Measurements from ENCODE around the gene RAF1.

The RAF1 gene

DNA sequence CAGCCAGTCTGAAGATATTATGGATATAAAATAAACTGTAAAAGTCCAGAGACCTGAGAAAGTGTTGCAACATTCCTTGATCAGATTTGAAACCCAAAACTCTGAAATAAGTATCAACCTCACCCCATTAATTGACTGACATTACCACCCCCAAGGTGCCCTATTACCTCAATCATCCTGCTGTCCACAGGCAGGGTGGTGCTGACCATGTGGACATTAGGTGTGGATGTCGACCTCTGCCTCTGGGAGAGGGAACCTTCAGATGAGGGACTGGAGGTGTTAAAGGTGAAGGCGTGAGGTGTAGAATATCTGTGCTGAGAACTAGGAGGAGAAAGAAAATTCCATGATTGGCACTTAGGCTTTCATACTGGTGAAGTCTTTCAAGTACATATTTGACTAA is 59.9 kb downstream of the RAF1 start:
- DNase-seq (ENCODE audit: insufficient read length): no peak
- FAIRE-seq: no peak
- TF ChIP-seq POLR2A (IDR thresholded peaks at IDR 0.05; ENCODE audit: low read depth, low read length) (no peak), POLR2AphosphoS5 (IDR thresholded peaks at IDR 0.05; ENCODE audit: low read depth, low read length) (no peak)

DNA sequence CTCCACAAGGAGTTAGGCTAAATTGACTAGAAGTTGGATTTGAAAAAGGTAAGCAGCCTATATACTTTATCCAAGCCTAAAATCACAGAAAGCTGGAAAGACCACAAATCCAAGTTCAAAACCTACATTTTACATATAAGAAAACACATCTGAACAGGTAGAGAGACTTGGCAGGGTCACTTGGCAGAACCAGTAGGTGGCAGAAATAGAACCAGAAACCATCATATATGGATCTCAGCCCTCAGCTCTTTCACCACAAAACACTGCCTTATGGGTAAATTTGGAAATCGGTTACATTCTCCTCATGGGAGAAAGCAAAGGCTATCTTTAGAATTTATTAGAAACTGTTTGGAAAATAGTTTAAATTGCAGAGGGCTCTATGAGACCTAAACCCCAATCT is 62.8 kb downstream of the RAF1 start:
- no peak for FAIRE-seq
- no peak for TF ChIP-seq POLR2AphosphoS5 (IDR thresholded peaks at IDR 0.05; ENCODE audit: low read depth, low read length)
- no peak for TF ChIP-seq POLR2A (IDR thresholded peaks at IDR 0.05; ENCODE audit: low read depth, low read length)
- DNase-seq (ENCODE audit: insufficient read length): no peak

DNA sequence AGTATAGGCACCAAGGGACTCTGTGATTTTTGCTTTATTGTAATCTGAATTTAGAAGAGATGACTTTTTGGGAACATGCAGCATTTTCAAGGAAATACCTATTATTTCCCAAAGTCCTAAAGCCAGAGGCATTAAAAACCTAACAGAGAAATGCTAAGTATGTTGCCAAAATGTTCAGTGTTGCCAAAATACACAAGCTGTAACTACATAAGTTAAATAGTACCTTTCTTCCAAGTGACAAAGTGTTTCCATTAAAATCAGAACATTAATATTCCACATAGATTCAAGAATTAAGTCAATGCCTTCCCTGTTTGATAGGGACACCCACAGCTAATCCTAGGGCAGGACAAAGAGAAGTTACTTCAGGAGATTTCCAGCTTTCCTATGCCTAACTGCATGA is 65.0 kb downstream of the RAF1 start:
- no peak for DNase-seq (ENCODE audit: insufficient read length)
- TF ChIP-seq TAF1 (IDR thresholded peaks at IDR 0.05; ENCODE audit: borderline replicate concordance, low read depth, low read length) (no peak), POLR2A (IDR thresholded peaks at IDR 0.05; ENCODE audit: low read depth, low read length) (no peak), POLR2AphosphoS5 (IDR thresholded peaks at IDR 0.05; ENCODE audit: low read depth, low read length) (no peak)
- no peak for FAIRE-seq

DNA sequence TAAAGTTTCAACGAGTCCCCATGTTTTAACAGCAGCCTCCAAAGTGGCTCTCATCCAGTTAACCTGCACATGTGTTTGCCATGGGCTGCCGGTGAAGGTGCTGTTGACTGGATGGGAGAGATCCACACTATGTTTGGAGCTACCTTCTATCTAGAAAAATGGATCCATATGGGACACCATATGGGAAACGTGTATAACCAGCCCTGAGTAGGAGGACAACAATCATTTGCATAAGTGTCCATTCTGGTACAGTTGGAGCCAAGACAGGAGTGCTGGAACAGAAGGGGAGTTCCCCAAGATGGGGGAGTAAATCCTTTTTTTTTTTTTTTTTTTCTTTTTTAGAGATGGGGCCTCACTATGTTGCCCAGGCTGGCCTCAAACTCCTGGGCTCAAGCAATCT is 70.4 kb downstream of the RAF1 start:
- no peak for FAIRE-seq

GRCh38 chr3:12591997-12592715 is 71.8 kb downstream of the RAF1 start:
- TF ChIP-seq TAF1 (IDR thresholded peaks at IDR 0.05; ENCODE audit: borderline replicate concordance, low read depth, low read length) (no peak), POLR2AphosphoS5 (IDR thresholded peaks at IDR 0.05; ENCODE audit: low read depth, low read length) (no peak), POLR2A (IDR thresholded peaks at IDR 0.05; ENCODE audit: low read depth, low read length) (no peak)
- FAIRE-seq (no peak), DNase-seq (ENCODE audit: insufficient read length) (no peak)

More for the DNA sequence above, 70.4 kb downstream of the RAF1 start:
- DNase-seq (ENCODE audit: insufficient read length): no peak
- TF ChIP-seq POLR2A (IDR thresholded peaks at IDR 0.05; ENCODE audit: low read depth, low read length): no peak
- TF ChIP-seq TAF1 (IDR thresholded peaks at IDR 0.05; ENCODE audit: borderline replicate concordance, low read depth, low read length): no peak
- TF ChIP-seq POLR2AphosphoS5 (IDR thresholded peaks at IDR 0.05; ENCODE audit: low read depth, low read length): no peak

DNA sequence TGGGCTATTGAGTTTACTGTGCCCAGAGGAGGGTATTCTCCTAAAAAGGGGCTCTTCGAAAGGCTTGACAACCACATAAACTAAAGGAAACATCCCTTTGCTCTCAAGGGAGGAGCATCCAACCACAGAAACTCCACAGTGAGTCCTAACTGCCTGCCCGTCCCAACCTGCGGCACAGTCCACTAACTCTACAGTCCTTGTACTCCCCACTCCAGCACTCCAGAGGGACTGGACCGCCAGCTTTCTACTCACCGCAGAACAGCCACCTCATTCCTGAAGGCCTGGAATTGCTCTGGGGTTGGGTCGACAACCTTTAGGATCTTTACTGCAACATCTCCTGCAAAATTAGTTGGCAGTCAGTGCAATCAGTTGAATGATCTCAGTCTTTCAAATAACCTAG is 72.5 kb downstream of the RAF1 start:
- FAIRE-seq (no peak), DNase-seq (ENCODE audit: insufficient read length) (no peak)
- TF ChIP-seq TAF1 (IDR thresholded peaks at IDR 0.05; ENCODE audit: borderline replicate concordance, low read depth, low read length) (no peak), POLR2AphosphoS5 (IDR thresholded peaks at IDR 0.05; ENCODE audit: low read depth, low read length) (no peak), POLR2A (IDR thresholded peaks at IDR 0.05; ENCODE audit: low read depth, low read length) (no peak)

DNA sequence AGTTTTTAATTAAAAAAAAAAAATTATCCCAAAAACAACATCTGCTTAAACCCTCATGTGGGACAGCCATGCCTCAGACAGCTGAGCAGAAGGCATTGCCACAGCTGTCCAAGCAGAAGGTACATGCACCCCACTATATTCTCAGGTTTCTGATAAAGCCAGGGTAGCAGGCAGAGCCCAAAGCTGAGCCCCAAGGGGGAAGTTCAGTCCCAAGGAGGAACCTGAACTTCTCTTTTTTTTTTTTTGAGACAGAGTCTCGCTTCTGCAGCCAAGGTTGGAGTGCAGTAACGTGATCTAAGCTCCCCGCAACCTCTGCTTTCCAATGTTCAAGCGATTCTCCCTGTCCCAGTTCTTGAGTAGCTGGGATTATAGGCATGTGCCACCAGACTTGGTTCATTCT is 73.8 kb downstream of the RAF1 start:
- FAIRE-seq: no peak
- no peak for TF ChIP-seq POLR2A (IDR thresholded peaks at IDR 0.05; ENCODE audit: low read depth, low read length)
- no peak for TF ChIP-seq POLR2AphosphoS5 (IDR thresholded peaks at IDR 0.05; ENCODE audit: low read depth, low read length)
- no peak for TF ChIP-seq TAF1 (IDR thresholded peaks at IDR 0.05; ENCODE audit: borderline replicate concordance, low read depth, low read length)
- no peak for DNase-seq (ENCODE audit: insufficient read length)

DNA sequence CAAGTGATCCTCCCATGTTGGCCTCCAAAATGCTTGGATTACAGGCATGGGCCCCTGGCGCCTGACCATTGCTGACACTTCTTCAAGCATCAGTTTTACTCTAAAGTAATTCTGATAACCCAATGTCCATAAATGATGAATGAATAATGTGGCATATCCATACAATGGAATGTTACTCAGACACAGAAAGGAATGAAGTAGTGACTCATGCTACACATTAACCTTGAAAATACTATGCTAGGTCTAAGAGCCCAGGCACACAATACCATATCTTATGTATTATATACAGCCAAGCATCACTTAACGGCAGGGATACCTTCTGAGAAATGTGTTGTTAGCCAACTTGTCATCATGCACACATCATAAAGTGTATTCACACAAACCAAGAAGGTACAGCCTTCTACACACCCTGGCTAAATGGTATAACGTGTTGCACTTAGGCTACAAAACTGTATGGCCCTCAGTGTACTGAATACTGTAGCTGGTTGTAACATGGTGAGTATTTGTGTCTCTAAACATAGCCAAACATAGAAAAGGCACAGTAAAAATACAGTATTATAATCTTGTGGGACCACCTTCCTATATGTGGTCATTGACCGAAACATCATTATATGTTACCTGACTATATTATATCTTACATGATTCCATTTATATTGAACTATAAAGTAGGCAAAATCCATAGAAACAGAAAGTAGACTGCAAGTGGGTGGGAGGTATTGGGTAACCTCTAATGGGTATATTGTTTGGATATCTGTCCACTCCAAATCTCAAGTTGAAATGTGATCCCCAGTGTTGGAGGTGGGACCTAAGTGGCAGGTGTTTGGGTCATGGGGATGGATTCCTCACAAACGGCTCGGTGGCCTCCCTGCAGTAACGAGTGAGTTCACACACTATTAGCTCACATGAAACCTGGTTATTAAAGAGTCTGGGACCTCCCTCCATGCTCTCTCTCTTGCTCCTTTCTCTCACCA is 75.6 kb downstream of the RAF1 start:
- no peak for DNase-seq (ENCODE audit: insufficient read length)
- TF ChIP-seq POLR2AphosphoS5 (IDR thresholded peaks at IDR 0.05; ENCODE audit: low read depth, low read length) (no peak; the same call in 1 of the 2 replicates), TAF1 (IDR thresholded peaks at IDR 0.05; ENCODE audit: borderline replicate concordance, low read depth, low read length) (no peak), POLR2A (IDR thresholded peaks at IDR 0.05; ENCODE audit: low read depth, low read length) (no peak)
- FAIRE-seq: no peak

DNA sequence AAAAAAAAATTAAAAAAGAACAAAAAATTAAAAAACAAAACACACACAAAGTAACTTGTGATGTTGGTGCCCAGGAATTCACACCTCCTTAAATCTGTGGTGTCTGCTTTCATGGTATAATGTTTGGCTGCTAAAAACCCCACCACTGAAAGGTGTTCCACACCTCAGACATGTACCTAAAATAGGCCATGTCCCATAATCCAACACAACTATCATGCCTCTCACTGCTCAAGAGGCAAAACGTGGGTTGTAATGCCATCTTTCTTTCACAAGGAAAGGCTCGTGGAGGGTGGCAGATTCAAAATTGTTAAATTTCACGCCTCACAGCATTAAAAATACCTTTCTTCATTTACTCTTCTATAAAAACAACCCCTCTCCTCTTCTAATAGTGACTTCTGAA is 77.5 kb downstream of the RAF1 start:
- DNase-seq (ENCODE audit: insufficient read length): no peak
- FAIRE-seq: no peak
- TF ChIP-seq TAF1 (IDR thresholded peaks at IDR 0.05; ENCODE audit: borderline replicate concordance, low read depth, low read length) (no peak), POLR2A (IDR thresholded peaks at IDR 0.05; ENCODE audit: low read depth, low read length) (no peak), POLR2AphosphoS5 (IDR thresholded peaks at IDR 0.05; ENCODE audit: low read depth, low read length) (no peak; the same call in 1 of the 2 replicates)

GRCh38 chr3:12585970-12586369 is 77.9 kb downstream of the RAF1 start:
- no peak for DNase-seq (ENCODE audit: insufficient read length)
- peak; percentile 54 for TF ChIP-seq POLR2A (IDR thresholded peaks at IDR 0.05; ENCODE audit: low read depth, low read length)
- peak; percentile 17; the same call in 1 of the 2 replicates for TF ChIP-seq POLR2AphosphoS5 (IDR thresholded peaks at IDR 0.05; ENCODE audit: low read depth, low read length)
- no peak for TF ChIP-seq TAF1 (IDR thresholded peaks at IDR 0.05; ENCODE audit: borderline replicate concordance, low read depth, low read length)

DNA sequence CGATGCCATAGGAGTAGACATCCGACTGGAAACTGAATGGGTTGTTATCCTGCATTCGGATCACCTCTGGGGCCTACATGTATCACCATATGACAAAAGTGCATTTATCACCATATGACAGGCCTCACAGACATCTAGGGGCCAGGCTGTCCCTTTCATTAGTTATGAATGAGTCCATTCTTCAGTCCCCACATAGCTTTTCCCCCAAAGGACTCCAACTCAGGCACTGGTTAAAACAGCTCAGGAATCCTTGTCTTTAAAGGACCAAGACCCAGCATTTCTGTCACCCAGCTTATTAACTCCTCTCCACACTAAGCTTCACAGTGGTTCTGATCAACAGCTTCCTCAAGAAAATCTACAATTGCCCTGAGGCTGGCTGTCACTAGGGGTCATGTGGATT is 78.7 kb downstream of the RAF1 start:
- no peak for DNase-seq (ENCODE audit: insufficient read length)
- no peak for FAIRE-seq
- TF ChIP-seq TAF1 (IDR thresholded peaks at IDR 0.05; ENCODE audit: borderline replicate concordance, low read depth, low read length) (no peak), POLR2A (IDR thresholded peaks at IDR 0.05; ENCODE audit: low read depth, low read length) (no peak), POLR2AphosphoS5 (IDR thresholded peaks at IDR 0.05; ENCODE audit: low read depth, low read length) (no peak)

More at GRCh38 chr3:12585970-12586369, 77.9 kb downstream of the RAF1 start:
- FAIRE-seq: no peak
